Head of caudate nucleus (tissue), 42 donors: ENCODE measurements around the gene UTRN.
A peak's percentile ranks its signal among the peaks of the same experiment; 100 is the strongest.

Experiments
- DNase-seq, 42 donors: peaks; one replicate each; pipeline versions ENCODE4 v3.0.0 to v3.0.0-alpha.2; 2020 to 2021; ENCODE audit warnings: mixed read lengths in 7 of 42
- intact Hi-C: fragments of 100-400 bp; cut with DNase I; formaldehyde crosslinking; loops from one replicate; pipeline ENCODE4 v1.15.0; 2022

Gene UTRN

DNA sequence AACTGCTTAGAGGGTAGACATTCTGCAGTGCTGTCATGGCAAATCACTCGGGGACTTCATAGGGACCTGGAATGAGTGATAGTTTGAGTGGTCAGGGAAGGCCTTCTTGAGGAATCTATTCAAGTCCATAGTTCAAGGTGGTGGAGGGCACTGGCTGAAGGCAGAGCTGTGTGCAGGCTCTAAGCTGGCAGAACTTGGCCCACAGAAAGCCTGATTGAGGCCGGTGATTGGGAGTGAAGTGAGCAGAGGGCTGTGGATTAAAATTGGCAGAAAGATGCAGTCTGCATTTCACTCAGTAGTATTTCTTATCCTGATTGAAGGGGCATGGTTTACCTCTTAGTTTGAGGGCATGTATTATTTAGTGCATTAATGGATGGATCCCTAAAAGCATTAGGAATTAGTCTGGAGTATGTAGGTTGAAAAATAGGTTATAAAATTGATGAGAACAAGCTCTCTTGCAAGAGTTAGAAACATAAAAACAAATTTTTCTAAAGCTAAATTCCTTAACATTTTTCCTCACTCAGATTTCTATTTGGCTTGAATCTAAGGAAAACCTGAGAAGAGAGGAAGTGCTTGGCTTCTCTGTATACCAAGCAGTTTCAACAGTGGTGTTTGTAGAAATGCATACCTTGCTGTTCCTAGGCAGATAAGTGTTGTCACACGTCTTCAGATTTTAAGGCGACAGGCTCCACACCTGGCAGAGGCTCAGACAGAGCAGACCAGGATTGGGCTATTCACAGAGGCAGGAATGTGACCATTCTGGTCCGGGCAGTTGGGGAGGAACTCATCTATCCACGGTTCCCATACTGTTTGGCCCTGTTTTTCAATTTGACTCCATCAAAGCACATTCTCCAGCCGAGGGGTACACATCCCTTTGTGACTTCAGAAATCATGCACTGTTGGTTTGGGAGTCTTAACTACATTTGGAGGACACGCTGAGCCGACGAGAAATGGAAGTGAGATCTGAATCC lies 45.2 kb downstream of the UTRN start:
- DNase-seq, result no peak
- intact Hi-C loops, result no loop called here

DNA sequence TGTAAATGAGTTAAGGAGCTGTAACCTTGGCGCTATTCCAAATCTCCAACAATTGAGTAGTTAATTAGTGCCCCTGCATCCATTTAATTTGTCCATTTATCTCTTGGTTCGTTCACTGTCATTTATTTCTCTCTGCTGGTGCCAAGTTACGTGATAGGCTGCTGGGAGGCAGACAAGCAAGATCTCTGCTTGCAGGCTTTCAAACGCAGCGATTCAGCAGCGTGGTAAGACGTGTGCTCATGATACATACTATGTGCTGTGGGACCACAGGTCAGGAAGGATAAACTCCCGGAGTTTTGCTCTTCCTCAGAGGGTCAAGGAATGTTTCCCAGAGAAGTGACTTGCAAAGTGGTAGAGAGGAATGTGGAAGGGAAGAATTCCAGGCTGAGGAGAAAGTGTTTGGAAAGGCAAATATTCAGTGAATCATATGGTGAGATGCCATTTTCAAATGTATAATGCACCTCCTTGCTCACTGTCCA lies 46.4 kb downstream of the UTRN start:
- DNase-seq, result peak in 1 of 42 donors; percentile 28
- intact Hi-C loops, result no loop called here

DNA sequence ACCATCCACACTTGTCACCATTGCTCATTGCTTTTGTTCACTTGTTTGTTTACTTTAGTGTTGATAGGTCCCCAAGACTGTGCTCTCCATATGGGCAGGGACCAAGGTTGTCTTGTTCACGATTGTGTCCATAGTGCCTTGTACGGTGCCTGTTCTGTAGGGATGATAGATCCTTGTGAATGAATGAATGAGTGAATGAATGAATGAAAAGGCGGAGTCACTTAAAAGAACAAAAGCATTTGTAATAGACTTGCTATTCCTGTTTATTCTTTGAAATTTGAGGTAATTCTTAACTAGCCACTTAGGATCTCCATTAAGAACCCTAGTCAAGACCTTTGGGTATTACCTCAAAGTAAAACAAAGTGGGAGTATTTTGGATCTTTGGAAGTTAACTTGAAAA lies 47.0 kb downstream of the UTRN start:
- intact Hi-C loops, result no loop called here
- no peak for DNase-seq

DNA sequence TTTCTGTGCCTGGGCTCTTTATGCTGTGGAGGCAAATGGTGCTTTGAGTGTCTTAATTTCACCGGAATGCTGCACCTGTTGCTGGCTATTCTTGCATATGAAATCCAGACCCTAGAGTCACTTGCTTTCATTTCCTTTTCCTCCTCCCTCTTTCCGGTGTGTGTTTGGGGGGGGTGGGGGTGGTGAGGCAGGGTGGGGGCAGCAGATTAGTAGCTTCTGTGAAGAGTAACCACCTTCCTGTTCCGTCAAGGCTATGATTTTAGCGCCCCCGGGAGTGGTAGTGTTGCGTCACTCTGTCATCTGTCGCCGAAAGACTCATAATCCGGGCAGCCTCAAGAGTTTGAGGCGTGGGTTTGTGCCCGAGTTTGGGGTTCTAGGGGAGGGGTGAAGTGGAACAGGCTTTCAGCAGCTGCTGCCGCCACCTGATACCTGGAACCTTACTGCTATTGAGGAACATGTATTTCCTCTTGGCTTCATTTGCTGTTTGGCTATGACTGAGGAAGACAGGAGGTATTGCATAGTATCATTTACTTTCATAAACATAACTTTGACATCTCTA lies 49.1 kb downstream of the UTRN start:
- no peak for DNase-seq
- intact Hi-C loops, result no loop called here
